T-helper 1 cell (primary cell): ENCODE results near the gene GTPBP4.
"Not testable (repeated sequence)": the region's sequence is repeated elsewhere in the genome, so short reads cannot be mapped to it uniquely, and the experiment has no call there.

ENCODE experiments used
- DNase-seq, 5 donors: peaks; one replicate each; pipeline ENCODE4 v3.0.0-alpha.2; 2012 to 2020

Gene GTPBP4

DNA sequence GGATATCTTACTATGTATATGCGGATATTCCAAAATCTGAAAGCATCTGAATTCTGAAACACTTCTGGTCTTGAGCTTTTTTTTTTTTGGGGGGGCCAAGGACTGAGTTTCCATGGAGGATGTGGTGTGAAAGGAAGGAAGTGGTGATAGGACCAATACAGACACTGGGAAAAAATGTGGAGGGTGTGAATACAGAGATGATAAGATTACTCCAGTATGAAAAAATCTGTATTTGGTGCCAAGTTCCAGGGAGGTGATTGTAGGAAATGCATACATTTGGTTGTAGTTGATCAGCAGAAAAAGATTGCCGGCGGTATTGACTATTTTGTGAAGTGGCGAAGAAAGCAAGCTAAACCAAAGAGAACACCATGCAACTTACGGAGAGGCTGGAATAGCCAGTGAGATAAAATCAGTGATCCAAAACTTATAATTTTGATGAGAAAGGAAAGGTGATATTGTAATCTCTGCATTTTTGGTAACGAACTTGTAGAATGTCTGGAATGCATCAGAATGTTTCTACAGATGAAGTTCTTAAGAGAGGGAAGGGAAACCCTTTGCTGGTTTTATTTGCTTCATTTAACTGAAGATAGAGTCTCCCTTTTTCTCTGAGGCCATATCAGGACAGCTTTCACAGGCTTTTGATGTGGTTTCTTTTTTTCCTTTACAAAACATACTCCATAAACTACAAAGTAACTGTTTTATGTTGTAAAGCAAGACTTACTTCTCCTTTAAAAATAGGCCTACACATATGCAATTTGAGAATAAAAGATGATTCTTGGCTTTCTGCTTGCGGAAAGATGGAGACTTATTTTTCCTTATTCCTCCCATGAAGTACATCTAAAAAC lies 73.9 kb downstream of the GTPBP4 start:
- no peak for DNase-seq

DNA sequence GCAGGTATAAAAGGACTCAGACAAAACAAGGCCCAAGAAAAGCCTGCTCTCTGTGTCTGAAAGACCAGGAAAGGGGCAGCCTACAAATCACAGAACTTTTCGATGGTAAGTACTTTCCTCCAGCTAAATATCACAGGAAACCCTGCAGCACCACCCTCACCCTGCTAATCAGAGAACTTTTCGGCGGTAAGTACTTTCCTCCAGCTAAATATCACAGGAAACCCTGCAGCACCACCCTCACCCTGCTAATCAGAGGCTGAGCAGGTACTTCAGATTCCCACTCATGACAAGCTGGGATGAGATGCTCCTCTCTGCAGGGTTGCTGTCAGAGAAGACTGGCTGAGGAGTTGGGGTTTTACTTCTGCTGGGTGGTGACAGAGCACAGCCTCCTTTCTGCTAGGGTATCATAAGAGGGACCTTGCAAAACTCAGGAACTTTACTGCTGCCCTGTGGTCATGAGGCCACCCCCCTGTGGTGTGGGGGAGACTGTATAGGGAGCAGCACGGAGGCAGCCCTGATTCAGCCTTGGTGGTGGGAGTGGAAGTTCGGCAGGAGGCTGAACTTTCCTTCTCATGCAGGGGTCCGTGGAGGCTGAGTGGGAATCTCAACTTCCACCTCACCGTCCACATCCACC lies 75.1 kb downstream of the GTPBP4 start:
- DNase-seq, result peak in 1 of 5 donors; percentile 46

DNA sequence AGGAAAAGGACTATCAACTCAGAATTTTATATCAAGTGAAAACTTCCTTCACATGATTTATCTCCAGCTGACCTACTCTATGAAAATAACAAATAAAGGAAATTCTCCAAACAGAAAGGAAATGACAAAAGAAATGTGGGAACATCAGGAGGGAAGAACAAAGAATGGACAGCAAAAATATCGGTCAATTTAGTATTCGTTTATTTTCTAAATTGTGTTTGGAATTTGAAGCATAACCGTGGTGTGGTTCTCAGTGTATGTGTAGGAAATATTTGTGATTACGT lies 76.7 kb downstream of the GTPBP4 start:
- DNase-seq, result no peak

DNA sequence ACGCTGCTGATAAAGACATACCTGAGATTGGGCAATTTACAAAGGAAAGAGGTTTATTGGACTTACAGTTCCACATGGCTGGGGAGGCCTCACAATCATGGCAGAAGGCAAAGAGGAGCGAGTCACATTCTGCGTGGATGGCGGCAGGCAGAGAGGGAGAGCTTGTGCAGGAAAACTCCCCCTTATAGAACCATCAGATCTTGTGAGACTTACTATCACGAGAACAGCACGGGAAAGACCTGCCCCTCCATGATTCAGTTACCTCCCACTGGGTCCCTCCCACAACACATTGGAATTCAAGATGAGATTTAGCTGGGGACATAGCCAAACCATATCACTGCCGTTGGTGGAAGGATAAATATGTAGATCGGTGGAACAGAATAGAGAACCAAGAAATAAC lies 78.5 kb downstream of the GTPBP4 start:
- not testable (repeated sequence) for DNase-seq

DNA sequence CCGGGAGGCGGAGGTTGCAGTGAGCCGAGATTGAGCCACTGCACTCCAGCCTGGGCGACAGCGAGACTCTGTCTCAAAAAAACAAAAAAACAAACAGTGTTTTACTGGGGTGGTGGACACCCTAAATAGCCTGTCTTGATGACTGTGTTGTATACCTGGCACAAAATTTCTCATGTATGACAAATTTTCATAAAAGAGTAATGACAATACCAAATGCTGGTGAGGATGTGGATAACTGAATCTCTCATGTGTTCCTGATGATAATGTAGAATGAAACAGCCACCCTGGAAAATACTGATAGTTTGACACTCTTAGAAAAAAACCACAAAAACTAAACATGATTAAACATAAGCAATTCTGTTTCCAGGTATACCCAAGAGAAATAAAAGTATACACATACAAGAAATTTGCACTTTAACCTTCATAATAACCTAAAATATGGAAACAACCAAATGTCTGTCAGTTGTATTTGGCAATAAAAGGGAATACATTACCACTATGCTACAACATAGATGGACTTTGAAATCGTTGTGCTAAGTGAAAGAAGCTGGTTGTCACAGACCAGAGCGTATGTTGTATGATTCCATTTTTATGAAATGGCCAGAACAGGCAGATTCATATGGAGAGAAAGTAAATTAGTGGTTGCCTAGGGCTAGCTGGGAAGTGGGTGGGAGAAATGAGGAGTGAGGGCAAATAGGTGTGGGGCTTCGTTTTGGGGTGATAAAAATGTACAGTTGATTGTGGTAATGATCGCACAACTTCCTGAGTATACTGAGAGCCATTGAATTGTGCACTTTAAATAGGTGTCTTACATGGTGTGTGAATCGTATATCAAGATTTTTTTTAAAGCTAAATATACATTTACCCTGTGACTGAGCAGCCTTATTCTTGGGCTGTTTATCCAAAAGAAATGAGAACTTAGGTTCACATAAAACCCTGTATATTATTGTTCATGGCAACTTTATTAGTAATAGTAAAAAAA lies 80.4 kb downstream of the GTPBP4 start:
- no peak for DNase-seq
